ENCODE results near the gene PRKD2.
"Not testable (repeated sequence)": the region's sequence is repeated elsewhere in the genome, so short reads cannot be mapped to it uniquely, and the experiment has no call there.

Gene PRKD2

DNA sequence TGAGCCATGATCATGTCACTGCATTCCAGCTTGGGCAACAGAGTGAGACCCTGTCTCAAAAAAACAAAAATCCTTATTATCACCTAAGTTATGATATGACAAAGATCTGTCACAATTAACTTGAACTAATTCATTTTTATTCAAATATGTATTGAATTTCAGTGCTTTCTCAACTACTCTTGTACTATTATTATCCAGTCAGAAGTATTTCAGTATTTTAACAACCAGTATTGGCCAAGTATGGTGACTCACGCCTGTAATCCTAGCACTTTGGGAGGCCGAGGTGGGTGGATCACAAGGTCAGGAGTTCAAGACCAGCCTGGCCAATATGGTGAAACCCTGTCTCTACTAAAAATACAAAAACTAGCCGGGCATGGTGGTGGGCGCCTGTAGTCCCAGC is 44.0 kb upstream of the PRKD2 start:
- not testable (repeated sequence) for H3K4me1 ChIP-seq (ENCODE audit: control insufficient read depth in 2 of 2, insufficient read depth in 1 of 2, low read depth in 1 of 2, low read length in 2 of 2); H2BK5ac ChIP-seq (ENCODE audit: low read length); H3K4ac ChIP-seq (ENCODE audit: low read length); H3K4me2 ChIP-seq (ENCODE audit: insufficient read depth, low read length, poor library complexity, severe bottlenecking); H3K27me3 ChIP-seq (ENCODE audit: control insufficient read depth in 3 of 3, insufficient read depth in 3 of 3, low read depth in 1 of 3, low read length in 3 of 3); H3K18ac ChIP-seq (ENCODE audit: low read length); H2BK120ac ChIP-seq (ENCODE audit: low read depth, low read length); H2AFZ ChIP-seq (ENCODE audit: low read length); H3K27ac ChIP-seq (replicated peaks; ENCODE audit: low read length); H3K79me1 ChIP-seq (ENCODE audit: low read depth, low read length); H3K4me3 ChIP-seq (ENCODE audit: low read length in 2 of 2); H4K91ac ChIP-seq (ENCODE audit: low read depth, low read length, poor library complexity); DNase-seq (ENCODE audit: low spot score); H4K8ac ChIP-seq (ENCODE audit: low read depth, low read length); H3K23ac ChIP-seq (ENCODE audit: low read depth, low read length, poor library complexity); H2BK15ac ChIP-seq (ENCODE audit: low read length); H3K14ac ChIP-seq (ENCODE audit: low read length); H2AK5ac ChIP-seq (ENCODE audit: low read depth, low read length); H3K9ac ChIP-seq (ENCODE audit: low read depth, low read length, poor library complexity); H2BK12ac ChIP-seq (ENCODE audit: low read length); H3K9me3 ChIP-seq (replicated peaks in 1 of 2; ENCODE audit: control insufficient read depth in 2 of 2, insufficient read depth in 1 of 2, low read depth in 1 of 2, low read length in 2 of 2)
- peaks cover 6 to 21% of the 10 kb centered on the region in 2 donors for H3K36me3 ChIP-seq (replicated peaks in 1 of 2; ENCODE audit: control insufficient read depth in 2 of 2, insufficient read depth in 2 of 2, low read length in 2 of 2)
- WGBS, 2 donors (ENCODE audit: extremely low coverage in 2 of 2, insufficient read length in 2 of 2, insufficient replicate concordance in 1 of 2): no CpG with 5 or more reads among the region's 4 CpGs

DNA sequence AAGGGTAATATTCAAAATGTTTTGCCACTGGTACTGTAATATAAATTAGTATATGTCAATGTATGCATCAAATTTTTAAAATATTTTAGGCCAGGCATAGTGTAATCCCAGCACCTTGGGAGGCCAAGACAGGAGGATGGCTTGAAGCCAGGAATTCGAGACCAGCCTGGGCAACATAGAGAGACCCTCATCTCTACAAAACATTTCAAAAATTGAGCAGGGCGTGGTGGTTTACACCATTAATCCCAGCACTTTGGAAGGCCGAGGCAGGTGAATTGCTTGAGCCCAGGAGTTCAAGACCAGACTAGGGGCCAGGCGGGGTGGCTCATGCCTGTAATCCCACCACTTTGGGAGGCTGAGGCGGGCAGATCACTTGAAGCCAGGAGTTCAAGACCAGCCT is 43.4 kb upstream of the PRKD2 start:
- Histone ChIP-seq H3K27ac (replicated peaks; ENCODE audit: low read length) (no peak overlapping the region), H2BK5ac (ENCODE audit: low read length) (no peak overlapping the region), H2BK120ac (ENCODE audit: low read depth, low read length) (no peak overlapping the region), H3K4me3 (ENCODE audit: low read length in 2 of 2) (no peak overlapping the region), H3K4me2 (ENCODE audit: insufficient read depth, low read length, poor library complexity, severe bottlenecking) (no peak overlapping the region), H3K4ac (ENCODE audit: low read length) (no peak overlapping the region), H3K9ac (ENCODE audit: low read depth, low read length, poor library complexity) (no peak overlapping the region), H3K9me3 (replicated peaks in 1 of 2; ENCODE audit: control insufficient read depth in 2 of 2, insufficient read depth in 1 of 2, low read depth in 1 of 2, low read length in 2 of 2) (no peaks in the 10 kb centered on the region), H2AFZ (ENCODE audit: low read length) (no peak overlapping the region), H3K4me1 (ENCODE audit: control insufficient read depth in 2 of 2, insufficient read depth in 1 of 2, low read depth in 1 of 2, low read length in 2 of 2) (no peaks in the 10 kb centered on the region), H3K27me3 (ENCODE audit: control insufficient read depth in 3 of 3, insufficient read depth in 3 of 3, low read depth in 1 of 3, low read length in 3 of 3) (no peaks in the 10 kb centered on the region), H3K23ac (ENCODE audit: low read depth, low read length, poor library complexity) (no peak overlapping the region), H2AK5ac (ENCODE audit: low read depth, low read length) (no peak overlapping the region), H3K14ac (ENCODE audit: low read length) (no peak overlapping the region), H4K8ac (ENCODE audit: low read depth, low read length) (no peak overlapping the region), H4K91ac (ENCODE audit: low read depth, low read length, poor library complexity) (no peak overlapping the region), H2BK12ac (ENCODE audit: low read length) (no peak overlapping the region), H3K18ac (ENCODE audit: low read length) (no peak overlapping the region), H2BK15ac (ENCODE audit: low read length) (no peak overlapping the region), H3K79me1 (ENCODE audit: low read depth, low read length) (no peaks in the 10 kb centered on the region), H3K36me3 (replicated peaks in 1 of 2; ENCODE audit: control insufficient read depth in 2 of 2, insufficient read depth in 2 of 2, low read length in 2 of 2) (peaks cover 6 to 25% of the 10 kb centered on the region in 2 donors)
- no peak for DNase-seq (ENCODE audit: low spot score)
- no CpG with 5 or more reads among the region's 5 CpGs for WGBS, 2 donors (ENCODE audit: extremely low coverage in 2 of 2, insufficient read length in 2 of 2, insufficient replicate concordance in 1 of 2)

DNA sequence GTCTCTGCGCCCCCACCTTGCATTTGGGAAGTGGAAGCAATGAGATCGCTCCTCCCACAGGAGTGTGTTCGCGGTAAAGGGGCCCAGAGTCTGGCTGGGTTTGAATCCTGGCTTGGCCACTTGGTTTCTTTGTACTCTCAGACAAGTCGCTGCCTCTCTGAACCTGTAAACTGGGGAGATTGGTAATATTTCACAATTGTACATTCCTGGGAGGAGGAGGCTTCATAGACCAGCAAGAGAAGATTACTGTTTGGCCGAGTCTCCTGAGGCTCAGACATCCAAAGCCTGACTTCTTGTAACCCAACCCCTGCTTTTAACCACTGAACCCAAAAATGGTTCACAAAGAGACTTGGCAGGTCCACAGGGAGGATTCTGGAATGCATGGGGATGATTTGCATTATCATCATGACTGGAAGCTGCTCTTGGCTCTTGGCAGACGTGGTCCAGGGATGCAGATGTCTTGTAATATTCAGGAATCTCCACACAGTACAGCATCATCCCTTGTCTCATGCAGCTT is 43.0 kb upstream of the PRKD2 start:
- Histone ChIP-seq H3K4me3 (ENCODE audit: low read length in 2 of 2) (no peak overlapping the region), H3K27ac (replicated peaks; ENCODE audit: low read length) (no peak overlapping the region), H3K4me2 (ENCODE audit: insufficient read depth, low read length, poor library complexity, severe bottlenecking) (no peak overlapping the region), H2AK5ac (ENCODE audit: low read depth, low read length) (no peak overlapping the region), H3K23ac (ENCODE audit: low read depth, low read length, poor library complexity) (no peak overlapping the region), H3K4me1 (ENCODE audit: control insufficient read depth in 2 of 2, insufficient read depth in 1 of 2, low read depth in 1 of 2, low read length in 2 of 2) (no peaks in the 10 kb centered on the region), H3K36me3 (replicated peaks in 1 of 2; ENCODE audit: control insufficient read depth in 2 of 2, insufficient read depth in 2 of 2, low read length in 2 of 2) (peaks cover 6 to 30% of the 10 kb centered on the region in 2 donors), H3K79me1 (ENCODE audit: low read depth, low read length) (no peaks in the 10 kb centered on the region), H2BK120ac (ENCODE audit: low read depth, low read length) (no peak overlapping the region), H3K27me3 (ENCODE audit: control insufficient read depth in 3 of 3, insufficient read depth in 3 of 3, low read depth in 1 of 3, low read length in 3 of 3) (no peaks in the 10 kb centered on the region), H2BK15ac (ENCODE audit: low read length) (no peak overlapping the region), H2BK12ac (ENCODE audit: low read length) (no peak overlapping the region), H3K9ac (ENCODE audit: low read depth, low read length, poor library complexity) (no peak overlapping the region), H4K91ac (ENCODE audit: low read depth, low read length, poor library complexity) (no peak overlapping the region), H2AFZ (ENCODE audit: low read length) (no peak overlapping the region), H3K9me3 (replicated peaks in 1 of 2; ENCODE audit: control insufficient read depth in 2 of 2, insufficient read depth in 1 of 2, low read depth in 1 of 2, low read length in 2 of 2) (no peaks in the 10 kb centered on the region), H3K4ac (ENCODE audit: low read length) (no peak overlapping the region), H3K14ac (ENCODE audit: low read length) (no peak overlapping the region), H2BK5ac (ENCODE audit: low read length) (no peak overlapping the region), H4K8ac (ENCODE audit: low read depth, low read length) (no peak overlapping the region), H3K18ac (ENCODE audit: low read length) (no peak overlapping the region)
- no CpG with 5 or more reads among the region's 7 CpGs for WGBS, 2 donors (ENCODE audit: extremely low coverage in 2 of 2, insufficient read length in 2 of 2, insufficient replicate concordance in 1 of 2)
- DNase-seq (ENCODE audit: low spot score): no peak

DNA sequence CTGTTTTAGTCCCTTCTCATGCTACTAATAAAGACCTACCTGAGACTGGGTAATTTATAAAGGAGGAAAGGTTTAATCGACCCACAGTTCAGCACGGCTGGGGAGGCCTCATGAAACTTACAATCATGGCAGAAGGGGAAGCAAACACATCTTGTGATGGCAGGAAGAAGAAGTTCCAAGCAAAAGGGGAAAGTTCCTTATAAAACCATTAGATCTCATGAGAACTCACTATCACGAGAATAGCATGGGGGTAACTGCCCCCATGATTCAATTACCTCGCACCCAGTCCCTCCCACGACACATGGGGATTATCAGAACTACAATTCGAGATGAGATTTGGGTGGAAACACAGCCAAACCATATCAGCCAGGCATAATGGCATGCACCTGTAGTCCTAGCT is 42.3 kb upstream of the PRKD2 start:
- Histone ChIP-seq H3K9ac (ENCODE audit: low read depth, low read length, poor library complexity) (no peak overlapping the region), H4K8ac (ENCODE audit: low read depth, low read length) (no peak overlapping the region), H4K91ac (ENCODE audit: low read depth, low read length, poor library complexity) (no peak overlapping the region), H3K4me2 (ENCODE audit: insufficient read depth, low read length, poor library complexity, severe bottlenecking) (no peak overlapping the region), H3K9me3 (replicated peaks in 1 of 2; ENCODE audit: control insufficient read depth in 2 of 2, insufficient read depth in 1 of 2, low read depth in 1 of 2, low read length in 2 of 2) (no peaks in the 10 kb centered on the region), H3K36me3 (replicated peaks in 1 of 2; ENCODE audit: control insufficient read depth in 2 of 2, insufficient read depth in 2 of 2, low read length in 2 of 2) (peaks cover 6 to 30% of the 10 kb centered on the region in 2 donors), H3K27ac (replicated peaks; ENCODE audit: low read length) (no peak overlapping the region), H3K18ac (ENCODE audit: low read length) (no peak overlapping the region), H3K4me3 (ENCODE audit: low read length in 2 of 2) (no peak overlapping the region), H2AFZ (ENCODE audit: low read length) (no peak overlapping the region), H2BK5ac (ENCODE audit: low read length) (no peak overlapping the region), H2BK120ac (ENCODE audit: low read depth, low read length) (no peak overlapping the region), H3K23ac (ENCODE audit: low read depth, low read length, poor library complexity) (no peak overlapping the region), H3K27me3 (ENCODE audit: control insufficient read depth in 3 of 3, insufficient read depth in 3 of 3, low read depth in 1 of 3, low read length in 3 of 3) (no peaks in the 10 kb centered on the region), H3K14ac (ENCODE audit: low read length) (no peak overlapping the region), H2BK15ac (ENCODE audit: low read length) (no peak overlapping the region), H3K4ac (ENCODE audit: low read length) (no peak overlapping the region), H3K79me1 (ENCODE audit: low read depth, low read length) (no peaks in the 10 kb centered on the region), H2AK5ac (ENCODE audit: low read depth, low read length) (no peak overlapping the region), H2BK12ac (ENCODE audit: low read length) (no peak overlapping the region), H3K4me1 (ENCODE audit: control insufficient read depth in 2 of 2, insufficient read depth in 1 of 2, low read depth in 1 of 2, low read length in 2 of 2) (no peaks in the 10 kb centered on the region)
- WGBS, 2 donors (ENCODE audit: extremely low coverage in 2 of 2, insufficient read length in 2 of 2, insufficient replicate concordance in 1 of 2): no CpG with 5 or more reads among the region's 6 CpGs
- DNase-seq (ENCODE audit: low spot score): no peak
